Endodermal cell (in vitro differentiated cells): ENCODE results near the gene METAP1. TPM values are rescaled to one million over a fixed set of nuclear protein-coding genes. Genes with fewer than 3 reads are reported as not detected.
"Not testable (repeated sequence)": the region's sequence is repeated elsewhere in the genome, so short reads cannot be mapped to it uniquely, and the experiment has no call there.

ENCODE experiments used
- DNase-seq: peaks from one replicate; pipeline ENCODE4 v3.0.0-alpha.2; 2017
- H3K27ac ChIP-seq: 2 replicates; pipeline ENCODE4 v1.5.1; 2013; ENCODE audit warnings: mild to moderate bottlenecking, low read depth, low read length, moderate library complexity
- H3K27me3 ChIP-seq: 2 replicates; pipeline ENCODE4 v1.6.1; 2013; ENCODE audit warnings: mild to moderate bottlenecking, low read length, moderate library complexity; ENCODE audit not compliant: insufficient read depth, control insufficient read depth, poor library complexity, severe bottlenecking
- H3K36me3 ChIP-seq: 2 replicates; pipeline ENCODE4 v1.7.0; 2013; ENCODE audit warnings: mild to moderate bottlenecking, low read length, moderate library complexity; ENCODE audit not compliant: control insufficient read depth, insufficient read depth
- H3K4me1 ChIP-seq: one replicate; pipeline ENCODE4 v1.7.0; 2013; ENCODE audit warnings: low read length; ENCODE audit not compliant: control insufficient read depth, insufficient read depth
- H3K4me3 ChIP-seq: 2 replicates; pipeline ENCODE4 v1.5.1; 2013; ENCODE audit warnings: mild to moderate bottlenecking, low read length, moderate library complexity
- H3K9ac ChIP-seq: 2 replicates; pipeline ENCODE4 v1.6.1; 2013; ENCODE audit warnings: mild to moderate bottlenecking, low read length, moderate library complexity; ENCODE audit not compliant: poor library complexity, severe bottlenecking; ENCODE audit errors: extremely low read depth
- H3K9me3 ChIP-seq: 2 replicates; pipeline ENCODE4 v1.6.1; 2013; ENCODE audit warnings: mild to moderate bottlenecking, low read length, moderate library complexity; ENCODE audit not compliant: control insufficient read depth
- H3K27ac Mint-ChIP-seq: 2 replicates; pipeline ENCODE4 v1.8.0; 2020; ENCODE audit warnings: mixed read lengths
- H3K27me3 Mint-ChIP-seq: 2 replicates; pipeline ENCODE4 v1.8.0; 2021; ENCODE audit warnings: mild to moderate bottlenecking, mixed read lengths; ENCODE audit not compliant: insufficient read depth
- H3K36me3 Mint-ChIP-seq: 2 replicates; pipeline ENCODE4 v1.8.0; 2020; ENCODE audit warnings: low read depth, mixed read lengths
- H3K4me1 Mint-ChIP-seq: 2 replicates; pipeline ENCODE4 v1.8.0; 2020; ENCODE audit warnings: mixed read lengths
- H3K4me3 Mint-ChIP-seq: 2 replicates; pipeline ENCODE4 v1.8.0; 2020; ENCODE audit warnings: mild to moderate bottlenecking, moderate library complexity, mixed read lengths
- H3K9me3 Mint-ChIP-seq: 2 replicates; pipeline ENCODE4 v1.8.0; 2020; ENCODE audit warnings: mild to moderate bottlenecking, mixed read lengths
- CTCF ChIP-seq: fragments of 200-600 bp; sonication (generic); conservative IDR thresholded peaks from 2 replicates; pipeline ENCODE4 v1.5.0; 2021; ENCODE audit warnings: antibody characterized with exemption, mild to moderate bottlenecking
- WGBS, 2 experiments: methylation state at CpG; one replicate each; pipeline versions ENCODE4 v1.1.5 to v1.1.7; 2013; ENCODE audit warnings: missing lambda C conversion rate in 2 of 2, mixed read lengths in 1 of 2; ENCODE audit not compliant: insufficient coverage in 1 of 2, insufficient read length in 1 of 2; 5-methylcytosine and 5-hydroxymethylcytosine counted together
- microRNA-seq: library from miRNA; unstranded; fragments of <30 nt; microRNA quantifications from one replicate; pipeline ENCODE4 v1.2.0, GENCODE V29; 2020; ENCODE audit warnings: borderline microRNAs expressed
- total RNA-seq, 2 donors: library from RNA; stranded (reverse); fragmentation: NEBNext Ultra II Directional in 1 of 2; extraction: Animal tissue kit (Norgen Biotek cat#: 25700) in 1 of 2; gene quantifications; 2 replicates in 1 of 2; 3 replicates in 1 of 2; pipeline ENCODE4 v1.2.1, GENCODE V29; 2021

The METAP1 gene
- total RNA-seq, 2 donors from 2014 or later = 51.0 to 53.0 TPM

GRCh38 chr4:99103166-99103565 lies 107.6 kb downstream of the METAP1 start:
- Mint-ChIP-seq H3K4me3 (no peak overlapping the region), H3K27ac (no peak overlapping the region), H3K36me3 (peaks cover 15% of the 10 kb centered on the region), H3K4me1 (no peaks in the 10 kb centered on the region), H3K27me3 (no peaks in the 10 kb centered on the region), H3K9me3 (peaks cover 17% of the 10 kb centered on the region)
- DNase-seq = no peak
- no peaks in the 10 kb centered on the region for H3K4me1 ChIP-seq
- no peak overlapping the region for H3K9ac ChIP-seq
- H3K27me3 ChIP-seq = no peaks in the 10 kb centered on the region
- no peaks in the 10 kb centered on the region for H3K36me3 ChIP-seq
- H3K4me3 ChIP-seq = no peak overlapping the region
- no peak overlapping the region for H3K27ac ChIP-seq
- TF ChIP-seq CTCF = no peak
- H3K9me3 ChIP-seq = peaks cover 13% of the 10 kb centered on the region

- no peak overlapping the region for H3K9ac ChIP-seq
Observed at GRCh38 chr4:99104153-99104552, 108.6 kb downstream of the METAP1 start.

GRCh38 chr4:99109286-99109685 lies 113.8 kb downstream of the METAP1 start:
- not testable (repeated sequence) for H3K9ac ChIP-seq, DNase-seq, H3K27ac ChIP-seq, H3K27me3 ChIP-seq, H3K27me3 Mint-ChIP-seq, H3K36me3 Mint-ChIP-seq, H3K4me3 ChIP-seq, H3K36me3 ChIP-seq, H3K4me1 ChIP-seq, H3K4me3 Mint-ChIP-seq, H3K9me3 ChIP-seq, H3K4me1 Mint-ChIP-seq, H3K27ac Mint-ChIP-seq, H3K9me3 Mint-ChIP-seq
- WGBS, 2 experiments = 88 to 89% methylated on average over 11 to 12 of the region's 12 CpGs

More at GRCh38 chr4:99104153-99104552, 108.6 kb downstream of the METAP1 start:
- no peak overlapping the region for H3K27ac Mint-ChIP-seq
- no peak overlapping the region for H3K4me3 ChIP-seq
- H3K36me3 ChIP-seq = no peaks in the 10 kb centered on the region
- no peak overlapping the region for H3K27ac ChIP-seq
- 88% methylated on average over 1 of the region's 1 CpG; no CpG with 5 or more reads in 1 of the 2 experiments for WGBS, 2 experiments
- peaks cover 15% of the 10 kb centered on the region for H3K36me3 Mint-ChIP-seq
- no peak for TF ChIP-seq CTCF
- peaks cover 3% of the 10 kb centered on the region for H3K4me1 Mint-ChIP-seq
- peaks cover 13% of the 10 kb centered on the region for H3K9me3 ChIP-seq
- no peak for DNase-seq
- H3K9me3 Mint-ChIP-seq = peaks cover 15% of the 10 kb centered on the region
- H3K4me3 Mint-ChIP-seq = no peak overlapping the region
- no peaks in the 10 kb centered on the region for H3K27me3 Mint-ChIP-seq
- no peaks in the 10 kb centered on the region for H3K4me1 ChIP-seq
- no peaks in the 10 kb centered on the region for H3K27me3 ChIP-seq

Small RNA genes within 50 kb of the gene (microRNA-seq; reads per million reads assigned to microRNA genes)
- gene MIR3684 = 0.74 reads per million

Other genes with a start within 250 kb of the METAP1 start
- gene EIF4E, start 66.6 kb upstream of the METAP1 start, total RNA-seq = 100 to 1,000 TPM; 134 to 138 TPM
- 100 to 1,000 TPM; 272 to 317 TPM for gene ADH5, start 93.1 kb downstream of the METAP1 start, total RNA-seq
- not detected for gene ADH4, start 148.6 kb downstream of the METAP1 start, total RNA-seq
- not detected for gene ADH6, start 223.5 kb downstream of the METAP1 start, total RNA-seq